Loucy (cell line): ENCODE data around the gene ADGRB3.

ENCODE experiments used
- EZH2phosphoT487 ChIP-seq: fragments of 200-600 bp; IDR thresholded peaks from 2 replicates; pipeline ENCODE4 v1.6.1; 2018; ENCODE audit warnings: antibody characterized with exemption, mild to moderate bottlenecking, moderate library complexity, borderline replicate concordance
- TF ChIP-seq, protein P1 (sequence below): fragments of 200-600 bp; sonication (generic); conservative IDR thresholded peaks from 2 replicates; pipeline ENCODE4 v1.5.1; 2014; ENCODE audit warnings: mild to moderate bottlenecking, antibody characterized with exemption, low read length

DNA sequence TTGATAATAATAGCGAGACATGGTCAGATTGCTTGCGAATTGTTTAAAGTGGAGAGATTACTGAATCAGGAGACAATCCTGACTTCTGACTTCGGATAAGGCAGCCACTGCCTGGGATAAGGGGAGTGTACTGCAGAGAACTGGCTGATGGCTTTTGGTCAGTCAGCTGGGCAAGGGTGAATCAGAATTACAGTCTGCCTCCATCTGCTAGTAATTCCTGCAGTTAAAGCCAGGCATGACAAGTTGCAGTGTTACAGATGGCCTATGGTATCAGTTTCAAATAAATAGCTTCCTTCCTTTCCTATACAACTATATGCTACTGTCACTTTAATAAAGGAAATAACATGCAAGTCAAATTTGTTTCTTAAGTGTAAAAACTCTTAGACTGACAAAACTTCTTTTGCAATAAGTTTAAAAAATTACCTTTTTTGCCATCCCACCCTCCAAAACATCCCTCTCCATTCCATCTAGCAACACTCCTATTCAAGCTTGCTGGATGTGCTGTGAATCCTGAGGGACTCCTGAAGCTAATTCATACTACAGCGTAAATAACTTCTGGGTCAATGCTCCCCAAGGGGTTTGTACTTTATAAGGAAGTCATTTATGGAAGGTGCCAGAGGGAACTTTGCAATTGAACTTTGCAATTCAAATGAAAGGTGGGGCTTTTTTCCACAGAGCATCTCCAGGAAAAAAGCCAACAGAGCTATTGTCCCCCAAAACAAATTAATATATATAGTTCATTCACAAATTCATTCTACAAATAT lies 245.2 kb downstream of the ADGRB3 start:
- TF ChIP-seq, protein P1, sequence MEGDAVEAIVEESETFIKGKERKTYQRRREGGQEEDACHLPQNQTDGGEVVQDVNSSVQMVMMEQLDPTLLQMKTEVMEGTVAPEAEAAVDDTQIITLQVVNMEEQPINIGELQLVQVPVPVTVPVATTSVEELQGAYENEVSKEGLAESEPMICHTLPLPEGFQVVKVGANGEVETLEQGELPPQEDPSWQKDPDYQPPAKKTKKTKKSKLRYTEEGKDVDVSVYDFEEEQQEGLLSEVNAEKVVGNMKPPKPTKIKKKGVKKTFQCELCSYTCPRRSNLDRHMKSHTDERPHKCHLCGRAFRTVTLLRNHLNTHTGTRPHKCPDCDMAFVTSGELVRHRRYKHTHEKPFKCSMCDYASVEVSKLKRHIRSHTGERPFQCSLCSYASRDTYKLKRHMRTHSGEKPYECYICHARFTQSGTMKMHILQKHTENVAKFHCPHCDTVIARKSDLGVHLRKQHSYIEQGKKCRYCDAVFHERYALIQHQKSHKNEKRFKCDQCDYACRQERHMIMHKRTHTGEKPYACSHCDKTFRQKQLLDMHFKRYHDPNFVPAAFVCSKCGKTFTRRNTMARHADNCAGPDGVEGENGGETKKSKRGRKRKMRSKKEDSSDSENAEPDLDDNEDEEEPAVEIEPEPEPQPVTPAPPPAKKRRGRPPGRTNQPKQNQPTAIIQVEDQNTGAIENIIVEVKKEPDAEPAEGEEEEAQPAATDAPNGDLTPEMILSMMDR = no peak
- TF ChIP-seq EZH2phosphoT487 = no peak
